Suprapubic skin (tissue), 3 donors: ENCODE measurements around the gene NSG1.

Experiments used
- POLR2AphosphoS5 ChIP-seq, 3 donors: sonication (generic); formaldehyde crosslinking; IDR thresholded peaks; one replicate each; pipeline ENCODE4 v1.6.1; 2017; ENCODE audit warnings: antibody characterized with exemption in 3 of 3
- TF ChIP-seq, protein P1 (sequence below), 2 donors: fragments of 200-600 bp in 1 of 2; fragments of 450-650 bp in 1 of 2; sonication (generic) in 1 of 2; IDR thresholded peaks; one replicate each; pipeline ENCODE4 v1.5.1; 2016 to 2019; ENCODE audit warnings: antibody characterized with exemption in 2 of 2, mild to moderate bottlenecking in 1 of 2, moderate library complexity in 1 of 2

DNA sequence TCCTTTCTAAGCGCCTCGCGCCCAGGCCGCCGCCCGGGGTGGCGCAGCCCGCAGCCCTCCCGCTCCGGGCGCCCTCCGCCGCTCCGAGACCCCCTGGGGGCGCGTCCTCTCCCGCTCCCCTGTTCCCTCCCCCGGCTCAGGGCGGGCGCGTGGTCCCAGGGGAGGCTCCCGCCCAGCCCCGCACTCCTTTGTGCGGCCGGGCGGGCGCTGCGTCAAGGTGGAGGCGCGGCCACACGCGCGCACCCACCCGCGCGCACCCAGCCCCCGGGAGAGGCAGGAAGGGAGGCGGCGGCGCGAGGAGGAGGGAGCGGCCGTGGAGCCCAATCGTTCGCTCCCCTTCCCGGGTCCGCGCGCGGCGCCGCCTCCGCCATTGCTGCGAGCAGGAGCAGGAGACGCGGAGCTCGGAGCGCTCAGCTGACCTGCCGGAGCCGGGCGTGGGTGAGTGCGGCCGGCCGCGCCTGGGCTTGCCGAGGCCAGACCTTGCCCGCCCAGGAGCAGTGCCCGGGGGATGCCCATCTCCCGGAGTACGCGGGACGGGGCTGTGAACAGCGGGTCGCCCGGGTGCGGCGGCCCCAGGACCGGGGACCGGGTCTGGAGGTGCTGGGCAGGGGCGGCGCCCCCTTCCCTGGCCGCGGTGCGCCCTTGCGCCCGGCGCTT lies at the start of gene NSG1:
- TF ChIP-seq, protein P1, sequence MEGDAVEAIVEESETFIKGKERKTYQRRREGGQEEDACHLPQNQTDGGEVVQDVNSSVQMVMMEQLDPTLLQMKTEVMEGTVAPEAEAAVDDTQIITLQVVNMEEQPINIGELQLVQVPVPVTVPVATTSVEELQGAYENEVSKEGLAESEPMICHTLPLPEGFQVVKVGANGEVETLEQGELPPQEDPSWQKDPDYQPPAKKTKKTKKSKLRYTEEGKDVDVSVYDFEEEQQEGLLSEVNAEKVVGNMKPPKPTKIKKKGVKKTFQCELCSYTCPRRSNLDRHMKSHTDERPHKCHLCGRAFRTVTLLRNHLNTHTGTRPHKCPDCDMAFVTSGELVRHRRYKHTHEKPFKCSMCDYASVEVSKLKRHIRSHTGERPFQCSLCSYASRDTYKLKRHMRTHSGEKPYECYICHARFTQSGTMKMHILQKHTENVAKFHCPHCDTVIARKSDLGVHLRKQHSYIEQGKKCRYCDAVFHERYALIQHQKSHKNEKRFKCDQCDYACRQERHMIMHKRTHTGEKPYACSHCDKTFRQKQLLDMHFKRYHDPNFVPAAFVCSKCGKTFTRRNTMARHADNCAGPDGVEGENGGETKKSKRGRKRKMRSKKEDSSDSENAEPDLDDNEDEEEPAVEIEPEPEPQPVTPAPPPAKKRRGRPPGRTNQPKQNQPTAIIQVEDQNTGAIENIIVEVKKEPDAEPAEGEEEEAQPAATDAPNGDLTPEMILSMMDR (IDR thresholded peaks at IDR 0.05): no peak
- TF ChIP-seq POLR2AphosphoS5 (IDR thresholded peaks at IDR 0.05): no peak
